Body of pancreas (tissue), 4 donors: ENCODE data around the gene UXS1. TPM values are rescaled to one million over a fixed set of nuclear protein-coding genes. Genes with fewer than 3 reads are reported as not detected.

Experiments used
- ATAC-seq: fragments of 150-250 bp; one replicate; pipeline ENCODE4 v1.9.1; 2016
- DNase-seq, 4 donors: peaks; one replicate each; pipeline ENCODE4 v3.0.0-alpha.2; 2019
- H3K27ac ChIP-seq, 4 donors: fragments of 200-600 bp; sonication (generic); 1 replicate in 3 of 4; 2 replicates in 1 of 4; pipeline versions ENCODE4 v1.5.1 to v1.6.1; 2016 to 2019; ENCODE audit warnings: mild to moderate bottlenecking in 1 of 4, mixed read lengths in 1 of 4, moderate library complexity in 1 of 4
- H3K27me3 ChIP-seq, 2 donors: fragments of 200-600 bp; sonication (generic); one replicate each; pipeline ENCODE4 v1.6.0; 2016; ENCODE audit warnings: mild to moderate bottlenecking in 1 of 2
- H3K36me3 ChIP-seq, 2 donors: fragments of 200-600 bp; sonication (generic); replicated peaks in 1 of 2; 2 replicates each; pipeline ENCODE4 v1.5.1; 2016; ENCODE audit warnings: low read depth in 2 of 2; ENCODE audit not compliant: insufficient read depth in 1 of 2
- H3K4me1 ChIP-seq: fragments of 200-600 bp; sonication (generic); one replicate; pipeline ENCODE4 v1.6.0; 2016
- H3K4me3 ChIP-seq, 2 donors: fragments of 200-600 bp; sonication (generic); 1 replicate in 1 of 2; 2 replicates in 1 of 2; pipeline ENCODE4 v1.5.1; 2016 to 2019
- H3K9me3 ChIP-seq, 3 donors: fragments of 200-600 bp; sonication (generic); 1 replicate in 2 of 3; 2 replicates in 1 of 3; pipeline ENCODE4 v1.5.1; 2016
- POLR2A ChIP-seq, 3 donors: fragments of 450-650 bp; IDR thresholded peaks; one replicate each; pipeline ENCODE4 v1.6.1; 2016; ENCODE audit warnings: antibody characterized with exemption in 3 of 3, mild to moderate bottlenecking in 2 of 3
- WGBS, 2 donors: methylation state at CpG; one replicate each; pipeline ENCODE4 v1.1.5; 2017; 5-methylcytosine and 5-hydroxymethylcytosine counted together
- intact Hi-C: fragments of 100-400 bp; cut with DNase I; formaldehyde crosslinking; loops from one replicate; pipeline ENCODE4 v1.15.1; 2023
- total RNA-seq, 2 donors: library from RNA; depleted of rRNA; stranded (reverse); fragments of >200 nt; gene quantifications; one replicate each; pipeline ENCODE4 v1.1.0, GENCODE V29; 2016
- TF ChIP-seq, protein P1 (sequence below), 7 experiments: fragments of 450-650 bp in 4 of 7; fragments of 200-600 bp in 3 of 7; sonication (generic) in 3 of 7; IDR thresholded peaks; one replicate each; pipeline ENCODE4 v1.5.1; 2016 to 2019; ENCODE audit warnings: antibody characterized with exemption in 7 of 7

The UXS1 gene
- total RNA-seq, 2 donors from 2014 or later, result 15.8 to 33.6 TPM

DNA sequence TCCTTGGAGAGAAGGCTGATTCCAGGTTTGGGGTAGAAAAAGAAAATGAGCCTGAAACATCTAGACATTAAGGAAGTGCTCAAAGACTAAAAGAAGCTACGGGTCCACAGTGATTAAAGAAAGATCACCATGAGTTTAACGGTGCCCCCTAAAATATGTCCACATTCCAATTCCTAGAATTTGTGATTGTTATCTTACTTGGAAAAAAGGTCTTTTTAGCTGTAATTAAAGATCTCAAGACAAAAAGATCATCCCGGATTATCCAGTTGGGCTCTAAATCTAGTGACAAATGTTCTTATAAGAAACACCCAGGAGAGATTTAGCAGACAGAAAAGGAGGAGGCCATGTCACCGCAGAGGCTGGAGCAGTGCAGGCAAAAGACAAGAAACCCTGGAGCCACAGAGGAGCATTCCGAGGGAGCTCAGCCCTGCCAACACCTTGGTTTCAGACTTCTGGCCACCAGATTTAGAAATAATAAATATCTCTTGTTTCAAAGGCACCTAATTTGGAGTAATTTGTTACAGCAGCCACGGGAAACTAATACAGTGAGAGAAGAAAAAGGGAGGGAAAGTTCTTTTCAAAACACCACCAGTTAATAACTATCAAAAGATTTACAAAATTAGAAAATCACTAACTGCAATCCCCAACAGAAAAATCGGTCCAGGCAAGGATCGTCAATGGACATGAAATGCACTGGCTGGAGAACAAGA lies 8.5 kb downstream of the UXS1 start:
- Histone ChIP-seq H3K4me3 (no peak overlapping the region), H3K27ac (no peak overlapping the region), H3K9me3 (no peaks in the 10 kb centered on the region), H3K4me1 (no peaks in the 10 kb centered on the region), H3K36me3 (no peaks in the 10 kb centered on the region), H3K27me3 (no peaks in the 10 kb centered on the region)
- whole genome bisulfite sequencing, 2 donors, result 80% methylated on average over 8 of the region's 8 CpGs
- no peak for DNase-seq
- no peak for ATAC-seq
- intact Hi-C loops, result no loop called here
- TF ChIP-seq POLR2A (IDR thresholded peaks at IDR 0.05), result no peak
- TF ChIP-seq, protein P1, sequence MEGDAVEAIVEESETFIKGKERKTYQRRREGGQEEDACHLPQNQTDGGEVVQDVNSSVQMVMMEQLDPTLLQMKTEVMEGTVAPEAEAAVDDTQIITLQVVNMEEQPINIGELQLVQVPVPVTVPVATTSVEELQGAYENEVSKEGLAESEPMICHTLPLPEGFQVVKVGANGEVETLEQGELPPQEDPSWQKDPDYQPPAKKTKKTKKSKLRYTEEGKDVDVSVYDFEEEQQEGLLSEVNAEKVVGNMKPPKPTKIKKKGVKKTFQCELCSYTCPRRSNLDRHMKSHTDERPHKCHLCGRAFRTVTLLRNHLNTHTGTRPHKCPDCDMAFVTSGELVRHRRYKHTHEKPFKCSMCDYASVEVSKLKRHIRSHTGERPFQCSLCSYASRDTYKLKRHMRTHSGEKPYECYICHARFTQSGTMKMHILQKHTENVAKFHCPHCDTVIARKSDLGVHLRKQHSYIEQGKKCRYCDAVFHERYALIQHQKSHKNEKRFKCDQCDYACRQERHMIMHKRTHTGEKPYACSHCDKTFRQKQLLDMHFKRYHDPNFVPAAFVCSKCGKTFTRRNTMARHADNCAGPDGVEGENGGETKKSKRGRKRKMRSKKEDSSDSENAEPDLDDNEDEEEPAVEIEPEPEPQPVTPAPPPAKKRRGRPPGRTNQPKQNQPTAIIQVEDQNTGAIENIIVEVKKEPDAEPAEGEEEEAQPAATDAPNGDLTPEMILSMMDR (IDR thresholded peaks at IDR 0.05), result no peak

DNA sequence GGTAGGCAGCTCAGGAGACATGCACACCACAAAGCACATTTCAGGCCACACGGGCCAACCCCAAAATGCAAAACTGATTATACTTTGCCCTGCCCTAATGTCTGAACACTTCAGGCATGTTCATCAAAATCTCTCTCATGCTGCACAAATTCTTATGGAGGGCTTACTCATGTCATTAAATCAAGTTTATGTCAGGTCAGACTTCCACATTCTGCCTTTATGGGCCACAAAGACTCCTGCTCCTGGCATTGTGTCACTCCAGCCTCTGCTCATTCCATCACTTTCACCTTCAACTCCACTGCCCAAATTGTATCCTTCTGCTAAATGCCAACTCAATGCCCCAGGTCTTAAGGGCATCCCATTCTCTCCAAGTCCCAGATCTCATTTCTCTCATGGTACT lies 9.2 kb downstream of the UXS1 start:
- no peak for ATAC-seq
- no peaks in the 10 kb centered on the region for H3K27me3 ChIP-seq
- no peaks in the 10 kb centered on the region for H3K36me3 ChIP-seq
- TF ChIP-seq, protein P1 (IDR thresholded peaks at IDR 0.05), result no peak
- no peak for TF ChIP-seq POLR2A (IDR thresholded peaks at IDR 0.05)
- no peak overlapping the region for H3K27ac ChIP-seq
- intact Hi-C loops, result no loop called here
- no peak overlapping the region for H3K4me3 ChIP-seq
- no peaks in the 10 kb centered on the region for H3K9me3 ChIP-seq
- no peaks in the 10 kb centered on the region for H3K4me1 ChIP-seq
- DNase-seq, result no peak
- WGBS, 2 donors, result 86 to 95% methylated on average over 1 of the region's 1 CpG

DNA sequence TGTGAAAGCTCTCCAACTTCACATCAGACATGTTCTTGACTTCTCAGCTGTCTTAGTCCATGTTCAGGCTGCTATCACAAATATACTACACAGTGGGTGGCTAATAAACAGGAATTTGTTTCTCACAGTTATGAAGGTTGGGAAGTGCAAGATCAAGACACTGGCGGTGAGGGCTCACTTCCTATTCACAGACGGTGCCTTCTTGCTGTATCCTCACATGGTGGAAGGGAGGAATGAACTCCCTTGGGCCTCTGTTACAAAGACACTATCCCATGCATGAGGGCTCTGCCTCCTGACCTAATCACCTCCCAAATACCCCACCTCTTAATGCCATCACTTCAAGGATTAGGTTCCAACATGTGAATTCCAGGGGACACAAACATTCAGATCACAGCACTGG lies 9.7 kb downstream of the UXS1 start:
- DNase-seq (no peak), ATAC-seq (no peak)
- Histone ChIP-seq H3K27me3 (no peaks in the 10 kb centered on the region), H3K4me3 (no peak overlapping the region), H3K27ac (no peak overlapping the region), H3K4me1 (no peaks in the 10 kb centered on the region), H3K36me3 (no peaks in the 10 kb centered on the region), H3K9me3 (no peaks in the 10 kb centered on the region)
- TF ChIP-seq POLR2A (IDR thresholded peaks at IDR 0.05), result no peak
- TF ChIP-seq, protein P1 (IDR thresholded peaks at IDR 0.05), result no peak
- intact Hi-C loops, result no loop called here
- WGBS, 2 donors, result 67 to 87% methylated on average over 2 of the region's 2 CpGs

DNA sequence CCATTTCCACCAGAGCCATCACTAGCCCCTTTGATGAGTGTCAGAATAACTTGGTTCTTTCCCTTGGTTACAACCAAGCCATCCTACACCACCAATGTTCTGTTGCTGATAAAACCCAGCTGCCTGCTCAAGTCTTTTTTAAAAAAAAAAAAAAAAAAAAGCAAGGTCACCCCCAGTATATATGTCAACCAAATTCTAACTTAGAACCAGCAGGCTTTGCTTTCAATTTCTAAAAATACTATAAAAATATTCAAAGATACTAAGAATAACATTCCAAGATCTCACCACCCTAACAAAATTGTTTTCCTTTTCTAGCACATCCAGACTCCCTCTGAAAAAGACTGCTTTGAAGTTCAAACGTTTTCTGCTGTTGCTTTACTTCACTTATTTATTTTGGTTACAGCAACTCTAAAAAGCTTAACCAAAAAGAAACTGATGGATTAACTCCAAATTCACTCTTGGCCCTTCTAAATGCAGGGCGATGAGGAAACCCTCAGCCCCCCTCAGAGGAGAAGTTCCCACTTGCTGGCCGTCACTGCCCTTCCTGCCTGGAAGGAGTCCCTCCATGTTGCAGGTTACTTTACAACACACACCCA lies 10.9 kb downstream of the UXS1 start:
- H3K4me3 ChIP-seq, result no peak overlapping the region
- 55 to 56% methylated on average over 3 of the region's 3 CpGs for WGBS, 2 donors
- TF ChIP-seq POLR2A (IDR thresholded peaks at IDR 0.05), result no peak
- TF ChIP-seq, protein P1 (IDR thresholded peaks at IDR 0.05), result no peak
- no peaks in the 10 kb centered on the region for H3K36me3 ChIP-seq
- DNase-seq (no peak), ATAC-seq (no peak)
- no peaks in the 10 kb centered on the region for H3K9me3 ChIP-seq
- no peak overlapping the region for H3K27ac ChIP-seq
- no peaks in the 10 kb centered on the region for H3K4me1 ChIP-seq
- no peaks in the 10 kb centered on the region for H3K27me3 ChIP-seq
- intact Hi-C loops, result no loop called here

DNA sequence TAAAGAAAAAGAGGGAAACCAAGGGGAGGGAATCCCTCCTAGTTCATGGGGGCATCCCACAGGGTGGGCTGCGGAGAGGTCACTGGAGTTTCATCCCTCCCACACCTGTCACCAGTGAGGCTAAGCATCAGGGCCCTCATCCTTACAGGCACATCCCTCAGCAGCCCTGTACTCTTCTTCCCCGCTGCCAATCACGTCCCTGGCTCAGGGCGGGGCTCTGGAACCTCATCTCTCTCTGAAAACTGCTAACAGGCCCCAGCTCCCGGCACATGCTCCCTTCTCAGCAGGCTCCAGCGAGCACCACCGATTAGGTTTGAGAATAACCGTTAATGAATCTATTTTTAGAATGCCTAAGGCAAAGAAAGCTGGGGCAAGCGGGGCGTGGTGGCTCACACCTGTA lies 13.0 kb downstream of the UXS1 start:
- Histone ChIP-seq H3K27ac (no peak overlapping the region), H3K36me3 (no peaks in the 10 kb centered on the region), H3K4me1 (no peaks in the 10 kb centered on the region), H3K27me3 (no peaks in the 10 kb centered on the region), H3K4me3 (no peak overlapping the region), H3K9me3 (no peaks in the 10 kb centered on the region)
- DNase-seq (no peak), ATAC-seq (no peak)
- TF ChIP-seq POLR2A (IDR thresholded peaks at IDR 0.05), result no peak
- TF ChIP-seq, protein P1 (IDR thresholded peaks at IDR 0.05), result no peak
- WGBS, 2 donors, result 93 to 95% methylated on average over 10 of the region's 10 CpGs
- intact Hi-C loops, result no loop called here
